NCI-H2196 (cell line): Measurements from ENCODE around the gene ADAMTSL1.

Experiments used
- DNase-seq: peaks from one replicate; lab custom pipeline; 2025; ENCODE audit not compliant: unreplicated experiment; lab: John Stamatoyannopoulos, UW

The ADAMTSL1 gene

GRCh38 chr9:18768951-18769622 is 295.1 kb downstream of the ADAMTSL1 start:
- no peak for DNase-seq

GRCh38 chr9:18770131-18770908 is 296.4 kb downstream of the ADAMTSL1 start:
- DNase-seq, result no peak

GRCh38 chr9:18771011-18771410 is 297.1 kb downstream of the ADAMTSL1 start:
- no peak for DNase-seq

GRCh38 chr9:18771763-18772162 is 297.8 kb downstream of the ADAMTSL1 start:
- DNase-seq, result no peak

GRCh38 chr9:18775241-18775640 is 301.3 kb downstream of the ADAMTSL1 start:
- no peak for DNase-seq

GRCh38 chr9:18775930-18776329 is 302.0 kb downstream of the ADAMTSL1 start:
- DNase-seq, result no peak

- no peak for DNase-seq
Observed at GRCh38 chr9:18776836-18777820, 303.2 kb downstream of the ADAMTSL1 start.

GRCh38 chr9:18778147-18778546 is 304.2 kb downstream of the ADAMTSL1 start:
- no peak for DNase-seq

GRCh38 chr9:18778846-18779245 is 304.9 kb downstream of the ADAMTSL1 start:
- no peak for DNase-seq

- no peak for DNase-seq
Observed at GRCh38 chr9:18783909-18784308, 310.0 kb downstream of the ADAMTSL1 start.

- DNase-seq, result no peak
Observed at GRCh38 chr9:18785604-18786003, 311.7 kb downstream of the ADAMTSL1 start.

GRCh38 chr9:18786196-18786595 is 312.2 kb downstream of the ADAMTSL1 start:
- DNase-seq, result peak; percentile 20

- peak; percentile 8 for DNase-seq
Observed at GRCh38 chr9:18786911-18787650, 313.1 kb downstream of the ADAMTSL1 start.

- no peak for DNase-seq
Observed at GRCh38 chr9:18788256-18788655, 314.3 kb downstream of the ADAMTSL1 start.

GRCh38 chr9:18791074-18791473 is 317.1 kb downstream of the ADAMTSL1 start:
- DNase-seq, result no peak

GRCh38 chr9:18793122-18793521 is 319.2 kb downstream of the ADAMTSL1 start:
- DNase-seq, result no peak

- DNase-seq, result no peak
Observed at GRCh38 chr9:18795947-18796671, 322.2 kb downstream of the ADAMTSL1 start.

- no peak for DNase-seq
Observed at GRCh38 chr9:18796696-18797270, 322.8 kb downstream of the ADAMTSL1 start.

GRCh38 chr9:18798106-18798505 is 324.2 kb downstream of the ADAMTSL1 start:
- no peak for DNase-seq
